Epithelial cell of esophagus (primary cell): ENCODE data around the gene GAPDHS.

Experiments
- DNase-seq: peaks from one replicate; pipeline ENCODE4 v3.0.0; 2010; ENCODE audit warnings: low read depth
- H3K4me3 ChIP-seq: 2 replicates; pipeline ENCODE4 v1.5.1; 2011; ENCODE audit warnings: mild to moderate bottlenecking, low read length, control low read depth
- TF ChIP-seq, protein P1 (sequence below): IDR thresholded peaks from 2 replicates; pipeline ENCODE4 v1.5.1; 2011; ENCODE audit warnings: low read depth, mild to moderate bottlenecking, low read length, control low read depth, inconsistent platforms; ENCODE audit not compliant: insufficient read depth; ENCODE audit errors: missing control alignments

The GAPDHS gene

DNA sequence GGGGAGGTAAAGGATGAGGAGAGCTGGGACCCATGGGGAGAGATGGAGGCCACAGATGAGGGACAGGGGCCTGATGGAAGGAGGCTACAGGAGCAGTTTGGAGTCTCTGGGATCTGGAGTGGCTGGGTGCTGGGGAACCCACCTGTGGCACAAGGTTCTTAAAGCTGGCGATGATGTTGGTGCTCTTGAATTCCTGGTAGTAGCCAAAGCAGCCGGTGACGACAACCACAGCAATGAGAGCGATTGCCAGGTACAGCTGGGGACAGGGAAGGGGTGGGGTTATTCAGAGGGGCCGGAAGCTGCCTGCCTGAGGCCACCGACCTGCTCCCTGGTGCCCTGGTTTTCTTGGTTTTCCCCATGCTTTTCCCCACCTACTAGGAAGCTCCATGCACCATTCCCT, 27.4 kb downstream of the GAPDHS start:
- DNase-seq, result no peak
- TF ChIP-seq, protein P1, sequence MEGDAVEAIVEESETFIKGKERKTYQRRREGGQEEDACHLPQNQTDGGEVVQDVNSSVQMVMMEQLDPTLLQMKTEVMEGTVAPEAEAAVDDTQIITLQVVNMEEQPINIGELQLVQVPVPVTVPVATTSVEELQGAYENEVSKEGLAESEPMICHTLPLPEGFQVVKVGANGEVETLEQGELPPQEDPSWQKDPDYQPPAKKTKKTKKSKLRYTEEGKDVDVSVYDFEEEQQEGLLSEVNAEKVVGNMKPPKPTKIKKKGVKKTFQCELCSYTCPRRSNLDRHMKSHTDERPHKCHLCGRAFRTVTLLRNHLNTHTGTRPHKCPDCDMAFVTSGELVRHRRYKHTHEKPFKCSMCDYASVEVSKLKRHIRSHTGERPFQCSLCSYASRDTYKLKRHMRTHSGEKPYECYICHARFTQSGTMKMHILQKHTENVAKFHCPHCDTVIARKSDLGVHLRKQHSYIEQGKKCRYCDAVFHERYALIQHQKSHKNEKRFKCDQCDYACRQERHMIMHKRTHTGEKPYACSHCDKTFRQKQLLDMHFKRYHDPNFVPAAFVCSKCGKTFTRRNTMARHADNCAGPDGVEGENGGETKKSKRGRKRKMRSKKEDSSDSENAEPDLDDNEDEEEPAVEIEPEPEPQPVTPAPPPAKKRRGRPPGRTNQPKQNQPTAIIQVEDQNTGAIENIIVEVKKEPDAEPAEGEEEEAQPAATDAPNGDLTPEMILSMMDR, result no peak
- no peak overlapping the region for H3K4me3 ChIP-seq

DNA sequence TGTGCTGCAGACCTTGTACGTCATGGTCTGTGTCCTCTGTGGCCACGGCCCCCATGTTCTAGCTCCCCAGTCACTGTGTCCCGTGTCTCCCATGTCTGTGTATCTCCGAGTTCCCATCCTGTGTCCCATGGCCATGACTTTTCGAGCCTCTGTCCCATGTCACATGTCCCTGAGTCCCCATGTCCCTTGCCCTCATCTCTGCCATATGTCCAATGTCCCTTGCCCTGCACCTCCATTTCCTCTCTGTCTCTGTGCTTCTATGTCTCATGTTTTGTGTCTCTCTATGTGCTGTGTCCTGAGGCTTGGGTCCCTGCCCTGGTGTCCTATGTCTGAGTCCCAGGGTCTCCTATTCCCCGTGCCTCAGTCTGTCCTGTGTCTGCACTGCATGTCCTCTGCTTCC, 28.2 kb downstream of the GAPDHS start:
- TF ChIP-seq, protein P1, result no peak
- DNase-seq, result no peak
- H3K4me3 ChIP-seq, result no peak overlapping the region

DNA sequence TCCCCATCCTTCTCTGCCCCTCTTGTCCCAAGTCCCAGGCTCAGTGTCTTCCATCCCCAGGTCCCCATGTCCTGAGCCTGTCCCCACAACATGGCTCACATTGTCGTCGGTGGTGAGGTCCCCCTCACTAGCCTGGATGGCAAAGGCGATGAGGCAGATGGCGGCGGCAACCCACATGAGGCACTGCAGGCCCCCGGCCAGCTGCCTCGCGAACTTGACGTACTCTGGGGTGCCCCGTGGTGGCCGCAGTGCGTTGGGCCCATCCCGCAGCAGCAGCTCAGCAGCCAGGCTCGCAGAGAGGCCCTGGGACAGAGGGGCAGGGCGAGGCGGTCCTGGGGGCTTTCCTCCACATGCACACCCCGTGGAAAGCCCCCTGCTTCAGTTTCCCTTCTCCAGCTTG, 29.1 kb downstream of the GAPDHS start:
- TF ChIP-seq, protein P1, result no peak
- no peak for DNase-seq
- no peak overlapping the region for H3K4me3 ChIP-seq

DNA sequence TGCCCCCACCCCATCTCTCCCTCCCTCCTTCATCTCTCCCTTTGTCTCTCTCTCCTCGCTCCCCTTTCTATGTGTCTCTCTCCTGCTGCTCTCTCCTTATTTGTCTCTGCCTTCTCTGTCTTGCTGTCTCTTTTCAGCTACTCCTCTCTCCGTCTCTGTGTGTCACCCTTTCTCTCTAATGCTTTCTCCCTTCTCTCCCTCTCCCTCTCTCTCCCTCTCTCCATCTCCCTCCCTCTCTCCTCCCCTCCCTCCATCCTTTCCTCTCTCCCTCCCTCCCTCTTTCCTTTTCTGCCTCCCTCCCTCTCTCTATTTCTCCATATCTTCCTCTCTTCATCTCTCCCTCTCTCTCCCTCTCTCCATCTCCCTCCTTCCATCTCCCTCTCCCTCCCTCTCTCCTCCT, 29.5 kb downstream of the GAPDHS start:
- TF ChIP-seq, protein P1, result no peak
- DNase-seq, result no peak
- no peak overlapping the region for H3K4me3 ChIP-seq

DNA sequence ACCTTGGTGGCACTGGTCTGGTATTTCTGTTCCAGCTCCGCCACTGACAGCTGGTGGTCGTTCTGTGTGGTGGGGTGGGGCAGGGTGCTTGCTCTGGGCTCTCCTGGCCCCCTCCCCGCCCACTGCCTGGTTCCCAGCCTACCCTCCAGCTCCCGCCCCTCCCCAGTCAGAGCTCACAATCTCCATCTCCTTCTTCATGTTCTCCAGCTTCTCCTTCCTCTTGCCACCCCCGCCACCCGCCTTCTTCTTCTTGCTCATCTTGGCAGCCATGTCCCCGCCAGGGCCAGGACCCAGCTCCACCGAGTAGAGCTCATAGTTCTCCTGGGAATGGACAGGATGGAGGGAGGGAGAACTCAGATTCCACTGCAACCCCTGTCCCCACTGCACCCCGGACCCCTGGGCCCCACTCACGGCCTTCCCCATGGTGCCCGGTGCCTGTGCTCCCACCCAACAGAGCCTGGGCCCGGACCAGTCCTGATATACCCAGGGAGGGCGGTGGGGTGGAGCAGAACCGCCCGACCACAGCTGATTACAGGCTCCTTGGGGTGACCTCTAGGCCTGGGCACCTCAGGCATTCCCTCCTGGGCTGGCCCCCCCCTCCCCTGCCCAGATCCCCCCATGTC, 30.1 kb downstream of the GAPDHS start, which contains the start of gene ATP4A:
Gene ATP4A, minus strand, starts transcription at position 452 of the 623 bp plus-strand sequence. Its CDS starts 29 bp downstream, at position 423.
- H3K4me3 ChIP-seq, result no peak within 1 kb of the TSS
- TF ChIP-seq, protein P1, result no peak
- no peak for DNase-seq

DNA sequence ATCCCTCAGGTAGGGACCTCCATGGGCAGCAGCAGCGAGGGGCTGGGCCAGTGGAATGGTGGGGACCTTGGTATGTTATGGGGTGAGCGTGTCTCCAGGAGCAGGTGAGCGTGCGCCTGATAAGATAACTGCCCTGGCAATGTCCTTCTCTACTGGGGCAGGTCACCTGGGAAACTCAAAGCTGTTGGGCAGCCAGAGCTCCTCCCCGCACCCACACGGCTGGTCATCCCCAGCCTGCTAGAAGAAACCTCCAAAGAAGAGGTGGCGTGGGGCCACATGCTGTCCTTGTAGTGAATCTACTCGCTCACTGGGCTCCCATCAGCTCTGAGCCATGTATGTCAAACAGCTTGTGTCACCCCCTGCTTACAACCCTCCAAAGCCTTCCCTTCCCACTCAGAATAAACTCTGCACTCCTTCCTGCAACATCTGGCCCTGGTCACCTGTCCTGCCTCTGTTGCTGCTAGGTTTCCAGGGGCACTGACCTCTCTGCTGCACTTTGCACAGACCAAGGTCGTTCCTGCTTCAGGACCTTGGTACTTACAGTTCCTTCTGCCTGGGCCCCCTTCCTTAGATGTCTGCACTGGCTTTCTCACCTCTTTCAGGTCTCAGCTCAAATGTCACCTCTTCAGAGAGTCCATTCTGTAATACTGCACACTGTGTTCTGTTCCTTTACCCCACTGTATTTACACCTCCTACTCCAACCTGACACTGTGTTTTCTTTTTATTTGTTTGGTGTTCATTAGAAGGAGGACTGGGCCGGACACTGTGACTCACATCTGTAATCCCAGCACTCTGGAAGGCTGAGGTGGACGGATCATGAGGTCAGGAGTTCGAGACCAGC, 32.0 kb downstream of the GAPDHS start:
- TF ChIP-seq, protein P1, result no peak
- no peak overlapping the region for H3K4me3 ChIP-seq
- DNase-seq, result no peak
